ENCODE measurements around the gene SECISBP2. TPM values are rescaled to one million over a fixed set of nuclear protein-coding genes. Genes with fewer than 3 reads are reported as not detected.

Gene SECISBP2
- total and polyA plus RNA-seq, 9 donors, result 25.8 to 51.1 (median 34.3) TPM

- H3K4me1 ChIP-seq (ENCODE audit: control insufficient read depth, insufficient read depth, low read length), result peaks cover 22% of the 10 kb centered on the region
- peaks cover 53% of the 10 kb centered on the region for H3K36me3 ChIP-seq (ENCODE audit: control insufficient read depth, insufficient read depth, low read length)
- DNase-seq, result no peak
- H3K27me3 ChIP-seq (ENCODE audit: control insufficient read depth, insufficient read depth, low read length), result no peaks in the 10 kb centered on the region
- WGBS (ENCODE audit: insufficient coverage), result 94% methylated on average over 5 of the region's 10 CpGs
- H3K9me3 ChIP-seq (replicated peaks; ENCODE audit: control insufficient read depth, low read depth, low read length), result no peaks in the 10 kb centered on the region
- H3K4me3 ChIP-seq (ENCODE audit: low read length), result no peak overlapping the region
- H3K27ac ChIP-seq (ENCODE audit: low read length), result no peak overlapping the region
Observed at GRCh38 chr9:89362647-89363310, 44.5 kb downstream of the SECISBP2 start.

GRCh38 chr9:89363311-89363670, 45.0 kb downstream of the SECISBP2 start:
- Histone ChIP-seq H3K27me3 (ENCODE audit: control insufficient read depth, insufficient read depth, low read length) (no peaks in the 10 kb centered on the region), H3K4me3 (ENCODE audit: low read length) (no peak overlapping the region), H3K36me3 (ENCODE audit: control insufficient read depth, insufficient read depth, low read length) (peaks cover 48% of the 10 kb centered on the region), H3K9me3 (replicated peaks; ENCODE audit: control insufficient read depth, low read depth, low read length) (no peaks in the 10 kb centered on the region), H3K4me1 (ENCODE audit: control insufficient read depth, insufficient read depth, low read length) (peaks cover 18% of the 10 kb centered on the region), H3K27ac (ENCODE audit: low read length) (no peak overlapping the region)
- DNase-seq, result no peak
- WGBS (ENCODE audit: insufficient coverage), result 87% methylated on average over 6 of the region's 6 CpGs

GRCh38 chr9:89363921-89364665, 45.8 kb downstream of the SECISBP2 start:
- WGBS (ENCODE audit: insufficient coverage), result 86% methylated on average over 5 of the region's 9 CpGs
- no peak overlapping the region for H3K27ac ChIP-seq (ENCODE audit: low read length)
- H3K4me3 ChIP-seq (ENCODE audit: low read length), result no peak overlapping the region
- no peaks in the 10 kb centered on the region for H3K27me3 ChIP-seq (ENCODE audit: control insufficient read depth, insufficient read depth, low read length)
- no peak for DNase-seq
- H3K36me3 ChIP-seq (ENCODE audit: control insufficient read depth, insufficient read depth, low read length), result peaks cover 40% of the 10 kb centered on the region
- peaks cover 14% of the 10 kb centered on the region for H3K4me1 ChIP-seq (ENCODE audit: control insufficient read depth, insufficient read depth, low read length)
- H3K9me3 ChIP-seq (replicated peaks; ENCODE audit: control insufficient read depth, low read depth, low read length), result no peaks in the 10 kb centered on the region

- no peaks in the 10 kb centered on the region for H3K27me3 ChIP-seq (ENCODE audit: control insufficient read depth, insufficient read depth, low read length)
- H3K27ac ChIP-seq (ENCODE audit: low read length), result no peak overlapping the region
- peaks cover 37% of the 10 kb centered on the region for H3K36me3 ChIP-seq (ENCODE audit: control insufficient read depth, insufficient read depth, low read length)
- WGBS (ENCODE audit: insufficient coverage), result 91% methylated on average over 7 of the region's 17 CpGs
- peaks cover 8% of the 10 kb centered on the region for H3K4me1 ChIP-seq (ENCODE audit: control insufficient read depth, insufficient read depth, low read length)
- no peaks in the 10 kb centered on the region for H3K9me3 ChIP-seq (replicated peaks; ENCODE audit: control insufficient read depth, low read depth, low read length)
- no peak for DNase-seq
- H3K4me3 ChIP-seq (ENCODE audit: low read length), result no peak overlapping the region
Observed at GRCh38 chr9:89364666-89365531, 46.6 kb downstream of the SECISBP2 start.

GRCh38 chr9:89365532-89365912, 47.2 kb downstream of the SECISBP2 start:
- Histone ChIP-seq H3K4me1 (ENCODE audit: control insufficient read depth, insufficient read depth, low read length) (peaks cover 4% of the 10 kb centered on the region), H3K4me3 (ENCODE audit: low read length) (no peak overlapping the region), H3K27me3 (ENCODE audit: control insufficient read depth, insufficient read depth, low read length) (no peaks in the 10 kb centered on the region), H3K36me3 (ENCODE audit: control insufficient read depth, insufficient read depth, low read length) (peaks cover 32% of the 10 kb centered on the region), H3K27ac (ENCODE audit: low read length) (no peak overlapping the region), H3K9me3 (replicated peaks; ENCODE audit: control insufficient read depth, low read depth, low read length) (no peaks in the 10 kb centered on the region)
- DNase-seq, result no peak
- WGBS (ENCODE audit: insufficient coverage), result 94% methylated on average over 2 of the region's 2 CpGs

- no peak for DNase-seq
- H3K9me3 ChIP-seq (replicated peaks; ENCODE audit: control insufficient read depth, low read depth, low read length), result no peaks in the 10 kb centered on the region
- H3K27me3 ChIP-seq (ENCODE audit: control insufficient read depth, insufficient read depth, low read length), result no peaks in the 10 kb centered on the region
- H3K4me1 ChIP-seq (ENCODE audit: control insufficient read depth, insufficient read depth, low read length), result peaks cover 3% of the 10 kb centered on the region
- H3K27ac ChIP-seq (ENCODE audit: low read length), result no peak overlapping the region
- H3K36me3 ChIP-seq (ENCODE audit: control insufficient read depth, insufficient read depth, low read length), result peaks cover 22% of the 10 kb centered on the region
- H3K4me3 ChIP-seq (ENCODE audit: low read length), result no peak overlapping the region
- no CpG with 5 or more reads among the region's 3 CpGs for WGBS (ENCODE audit: insufficient coverage)
Observed at GRCh38 chr9:89366711-89367110, 48.4 kb downstream of the SECISBP2 start.

- no peaks in the 10 kb centered on the region for H3K27me3 ChIP-seq (ENCODE audit: control insufficient read depth, insufficient read depth, low read length)
- H3K4me1 ChIP-seq (ENCODE audit: control insufficient read depth, insufficient read depth, low read length), result peaks cover 3% of the 10 kb centered on the region
- no peak for DNase-seq
- peaks cover 16% of the 10 kb centered on the region for H3K36me3 ChIP-seq (ENCODE audit: control insufficient read depth, insufficient read depth, low read length)
- H3K27ac ChIP-seq (ENCODE audit: low read length), result no peak overlapping the region
- no peaks in the 10 kb centered on the region for H3K9me3 ChIP-seq (replicated peaks; ENCODE audit: control insufficient read depth, low read depth, low read length)
- no peak overlapping the region for H3K4me3 ChIP-seq (ENCODE audit: low read length)
- 94% methylated on average over 3 of the region's 4 CpGs for WGBS (ENCODE audit: insufficient coverage)
Observed at GRCh38 chr9:89367281-89367680, 49.0 kb downstream of the SECISBP2 start.

GRCh38 chr9:89367726-89368437, 49.6 kb downstream of the SECISBP2 start:
- Histone ChIP-seq H3K9me3 (replicated peaks; ENCODE audit: control insufficient read depth, low read depth, low read length) (no peaks in the 10 kb centered on the region), H3K27me3 (ENCODE audit: control insufficient read depth, insufficient read depth, low read length) (no peaks in the 10 kb centered on the region), H3K4me1 (ENCODE audit: control insufficient read depth, insufficient read depth, low read length) (peaks cover 3% of the 10 kb centered on the region), H3K27ac (ENCODE audit: low read length) (no peak overlapping the region), H3K4me3 (ENCODE audit: low read length) (no peak overlapping the region), H3K36me3 (ENCODE audit: control insufficient read depth, insufficient read depth, low read length) (peaks cover 13% of the 10 kb centered on the region)
- 78% methylated on average over 12 of the region's 14 CpGs for WGBS (ENCODE audit: insufficient coverage)
- no peak for DNase-seq

- H3K4me3 ChIP-seq (ENCODE audit: low read length), result no peak overlapping the region
- DNase-seq, result no peak
- H3K9me3 ChIP-seq (replicated peaks; ENCODE audit: control insufficient read depth, low read depth, low read length), result no peaks in the 10 kb centered on the region
- H3K36me3 ChIP-seq (ENCODE audit: control insufficient read depth, insufficient read depth, low read length), result peaks cover 9% of the 10 kb centered on the region
- WGBS (ENCODE audit: insufficient coverage), result 81% methylated on average over 7 of the region's 7 CpGs
- no peak overlapping the region for H3K27ac ChIP-seq (ENCODE audit: low read length)
- peaks cover 3% of the 10 kb centered on the region for H3K4me1 ChIP-seq (ENCODE audit: control insufficient read depth, insufficient read depth, low read length)
- H3K27me3 ChIP-seq (ENCODE audit: control insufficient read depth, insufficient read depth, low read length), result no peaks in the 10 kb centered on the region
Observed at GRCh38 chr9:89368550-89368949, 50.2 kb downstream of the SECISBP2 start.

Measured in muscle of leg (tissue), 11 donors.